Activated naive CD8-positive, alpha-beta T cell treated with anti-CD3 and anti-CD28 coated beads, Interleukin-2, amount 50 U/mL, for 24 hours (primary cell): ENCODE data around the gene CXCL5.
"Not testable (repeated sequence)": the region's sequence is repeated elsewhere in the genome, so short reads cannot be mapped to it uniquely, and the experiment has no call there.

Experiments
- ATAC-seq: fragments of 150-1000 bp; cut with Tn5 transposase; one replicate; pipeline ENCODE4 v1.10.0; 2021
- DNase-seq: peaks from one replicate; pipeline ENCODE4 v3.0.0; 2021
- H3K27ac Mint-ChIP-seq: one replicate; pipeline ENCODE4 v1.8.0; 2021; ENCODE audit warnings: mild to moderate bottlenecking, mixed read lengths
- H3K27me3 Mint-ChIP-seq: one replicate; pipeline ENCODE4 v1.8.0; 2021; ENCODE audit warnings: mixed read lengths
- H3K36me3 Mint-ChIP-seq: one replicate; pipeline ENCODE4 v1.8.0; 2021; ENCODE audit warnings: low read depth, mixed read lengths
- H3K4me1 Mint-ChIP-seq: one replicate; pipeline ENCODE4 v1.8.0; 2021; ENCODE audit warnings: mixed read lengths
- H3K4me3 Mint-ChIP-seq: one replicate; pipeline ENCODE4 v1.8.0; 2021; ENCODE audit warnings: mild to moderate bottlenecking, moderate library complexity, mixed read lengths
- H3K9me3 Mint-ChIP-seq: one replicate; pipeline ENCODE4 v1.8.0; 2021; ENCODE audit warnings: mixed read lengths

The CXCL5 gene

DNA sequence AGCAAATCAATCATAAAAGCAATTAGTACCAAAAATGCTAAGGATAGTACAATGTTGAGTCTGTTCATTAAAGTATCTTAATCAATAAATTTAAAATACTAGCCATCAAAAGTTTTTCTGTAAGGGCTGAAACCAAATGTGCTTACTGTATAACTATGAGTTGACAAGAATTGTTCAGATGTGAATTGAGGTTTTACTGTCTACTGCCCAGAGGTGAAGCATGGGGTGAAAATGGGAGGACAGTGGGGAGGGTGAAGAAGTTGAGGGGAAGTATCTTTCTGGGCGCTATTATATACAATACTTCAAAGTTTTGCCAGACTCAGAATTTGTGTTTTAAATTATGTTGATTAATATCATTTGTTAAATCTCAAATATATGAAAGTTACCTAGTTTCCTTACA, 6.4 kb downstream of the CXCL5 start:
- Mint-ChIP-seq H3K4me3 (no peak overlapping the region), H3K4me1 (no peaks in the 10 kb centered on the region), H3K27ac (no peak overlapping the region), H3K36me3 (no peaks in the 10 kb centered on the region), H3K9me3 (peaks cover 3% of the 10 kb centered on the region), H3K27me3 (peaks cover 4% of the 10 kb centered on the region)
- DNase-seq (no peak), ATAC-seq (no peak)

DNA sequence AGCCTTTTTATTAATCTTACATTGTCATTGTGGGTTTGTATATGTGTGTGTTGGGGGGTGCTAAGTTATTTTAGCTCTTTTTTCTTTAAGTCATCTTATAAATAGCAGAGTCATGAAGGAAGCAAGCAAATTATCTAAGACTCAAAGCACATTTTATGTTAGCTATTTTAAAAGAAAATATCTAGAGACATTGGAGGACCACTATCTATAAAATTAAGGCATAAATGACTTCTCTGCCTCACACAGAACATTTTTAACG, 6.8 kb downstream of the CXCL5 start:
- DNase-seq: no peak
- no peaks in the 10 kb centered on the region for H3K36me3 Mint-ChIP-seq
- peaks cover 4% of the 10 kb centered on the region for H3K27me3 Mint-ChIP-seq
- no peak overlapping the region for H3K4me3 Mint-ChIP-seq
- peaks cover 3% of the 10 kb centered on the region for H3K9me3 Mint-ChIP-seq
- no peak overlapping the region for H3K27ac Mint-ChIP-seq
- no peak for ATAC-seq
- H3K4me1 Mint-ChIP-seq: no peaks in the 10 kb centered on the region

DNA sequence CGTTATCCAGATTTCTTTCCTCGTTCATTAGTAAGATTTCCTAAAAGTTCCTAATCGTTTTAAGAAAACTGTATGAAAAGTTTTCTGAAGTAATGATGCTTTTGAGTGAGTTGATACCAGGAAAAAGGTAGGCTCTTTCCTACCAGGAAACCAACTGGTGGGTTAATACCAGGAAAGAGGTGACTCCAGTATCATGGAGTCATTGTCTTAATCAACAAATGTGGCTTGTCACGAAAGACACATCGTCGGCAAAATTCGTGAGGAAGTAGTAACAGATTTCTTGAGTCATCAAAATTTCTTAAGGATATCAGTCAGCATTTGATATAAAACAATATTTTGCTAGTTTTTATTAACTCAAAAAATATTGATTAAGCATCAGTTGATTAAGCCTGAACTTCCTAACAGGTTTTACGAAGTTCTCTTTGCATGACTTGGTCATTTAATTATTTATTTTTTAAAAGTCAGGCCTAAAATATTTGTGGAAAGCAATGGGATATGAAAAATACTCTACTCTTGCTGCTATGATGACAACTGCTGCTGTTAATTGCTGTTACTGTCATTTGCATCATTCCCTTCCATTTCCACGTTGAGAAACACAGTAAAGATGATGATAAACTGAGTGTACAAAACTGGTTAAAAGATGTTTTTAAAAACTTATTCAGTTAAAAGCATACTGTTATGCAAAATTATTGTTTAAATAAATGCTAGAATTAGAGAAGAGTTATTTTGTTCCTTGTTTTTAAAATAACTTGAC, 7.3 kb downstream of the CXCL5 start:
- H3K4me1 Mint-ChIP-seq: no peaks in the 10 kb centered on the region
- no peaks in the 10 kb centered on the region for H3K36me3 Mint-ChIP-seq
- ATAC-seq (no peak), DNase-seq (no peak)
- H3K27me3 Mint-ChIP-seq: peaks cover 4% of the 10 kb centered on the region
- H3K9me3 Mint-ChIP-seq: peaks cover 3% of the 10 kb centered on the region
- H3K4me3 Mint-ChIP-seq: no peak overlapping the region
- no peak overlapping the region for H3K27ac Mint-ChIP-seq

DNA sequence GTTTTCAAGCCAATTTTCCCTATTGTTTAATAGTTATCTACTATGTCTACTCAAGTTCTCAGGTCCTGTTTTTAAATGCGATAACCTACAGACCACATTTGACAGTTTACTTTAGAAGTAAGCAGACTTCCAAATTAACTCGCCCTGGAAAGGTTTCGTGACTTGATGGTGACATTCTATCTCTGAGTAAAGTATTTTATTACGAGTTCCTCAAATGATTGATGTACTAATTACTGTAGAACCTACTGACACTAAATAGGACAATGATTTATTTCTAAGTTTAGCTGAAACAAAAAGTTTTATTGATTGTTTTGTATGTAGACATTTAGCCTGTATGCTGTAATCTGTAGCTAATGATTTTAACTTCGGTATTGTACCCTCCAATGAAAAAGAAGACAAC, 8.5 kb downstream of the CXCL5 start:
- H3K9me3 Mint-ChIP-seq: peaks cover 3% of the 10 kb centered on the region
- H3K4me1 Mint-ChIP-seq: no peaks in the 10 kb centered on the region
- no peaks in the 10 kb centered on the region for H3K36me3 Mint-ChIP-seq
- no peak overlapping the region for H3K27ac Mint-ChIP-seq
- DNase-seq (no peak), ATAC-seq (no peak)
- peaks cover 4% of the 10 kb centered on the region for H3K27me3 Mint-ChIP-seq
- no peak overlapping the region for H3K4me3 Mint-ChIP-seq

DNA sequence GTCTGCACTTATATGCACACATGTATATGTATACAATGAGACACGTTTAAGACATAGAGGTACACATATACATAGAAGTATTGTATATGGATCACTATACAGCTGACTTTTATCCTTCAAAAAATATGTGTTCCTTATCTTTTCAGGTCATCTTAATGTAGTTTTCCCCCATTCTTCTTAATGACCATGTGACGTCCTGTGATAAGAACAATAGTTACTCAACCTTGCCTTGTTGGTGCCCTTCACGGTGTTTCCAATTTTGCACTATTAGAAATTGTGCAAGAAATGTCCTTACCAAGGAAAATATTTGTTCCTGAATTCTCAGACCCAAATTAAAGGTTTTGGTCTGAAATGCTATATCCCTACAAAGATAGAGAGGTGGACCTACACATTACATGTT, 9.4 kb downstream of the CXCL5 start:
- Mint-ChIP-seq H3K4me1 (no peaks in the 10 kb centered on the region), H3K27ac (no peak overlapping the region), H3K4me3 (no peak overlapping the region), H3K36me3 (no peaks in the 10 kb centered on the region), H3K9me3 (peaks cover 3% of the 10 kb centered on the region), H3K27me3 (peaks cover 2% of the 10 kb centered on the region)
- ATAC-seq: no peak
- DNase-seq: no peak

DNA sequence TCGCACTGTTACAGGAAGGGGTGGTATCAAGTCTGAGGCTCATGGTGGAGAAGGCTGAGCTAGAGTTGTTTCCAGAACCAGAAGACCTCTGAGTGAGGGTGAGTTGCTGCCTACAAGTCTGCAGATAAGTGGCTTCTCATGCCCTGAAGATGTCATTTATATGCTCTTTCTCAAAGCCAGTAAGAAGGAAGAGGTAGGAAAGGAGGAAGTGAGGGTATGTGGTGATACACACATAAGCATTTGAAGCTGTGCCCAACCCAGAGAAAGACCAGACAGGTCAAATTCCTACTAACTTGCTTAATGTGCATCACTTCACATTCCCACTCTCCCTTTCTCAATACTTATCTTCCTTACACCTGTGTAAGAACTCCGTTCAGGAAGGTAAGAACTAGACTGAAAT, 10.4 kb downstream of the CXCL5 start, which contains the start of gene PPBP:
PPBP (minus strand) TSS at position 130 of the 400 bp plus-strand sequence; CDS start at position 43, 87 bp downstream.
- ATAC-seq (no peak), DNase-seq (no peak)
- no peaks in the 10 kb centered on the region for H3K4me1 Mint-ChIP-seq
- no peaks in the 10 kb centered on the region for H3K36me3 Mint-ChIP-seq
- no peak within 1 kb of the TSS for H3K4me3 Mint-ChIP-seq
- peaks cover 3% of the 10 kb centered on the region for H3K9me3 Mint-ChIP-seq
- no peak within 1 kb of the TSS for H3K27ac Mint-ChIP-seq
- H3K27me3 Mint-ChIP-seq: peaks cover 2% of the 10 kb centered on the region

DNA sequence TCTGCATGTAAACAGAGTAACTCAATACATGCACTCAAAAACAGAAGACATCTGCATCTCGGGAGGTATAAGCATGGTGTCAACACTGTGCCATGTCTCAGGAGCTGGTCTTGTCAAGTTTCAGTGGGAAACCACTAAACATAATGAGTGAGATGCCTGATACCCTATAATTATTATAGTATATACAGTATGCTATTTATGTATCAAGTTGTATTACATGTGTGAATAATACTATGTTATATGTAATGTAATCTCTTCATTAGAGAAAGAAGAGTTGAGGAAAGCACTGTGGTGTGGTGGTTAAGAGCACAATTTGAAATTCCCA, 13.0 kb downstream of the CXCL5 start:
- Mint-ChIP-seq H3K9me3 (peaks cover 3% of the 10 kb centered on the region), H3K4me1 (no peaks in the 10 kb centered on the region), H3K27ac (no peak overlapping the region), H3K27me3 (peaks cover 11% of the 10 kb centered on the region), H3K4me3 (no peak overlapping the region), H3K36me3 (no peaks in the 10 kb centered on the region)
- no peak for ATAC-seq
- no peak for DNase-seq

DNA sequence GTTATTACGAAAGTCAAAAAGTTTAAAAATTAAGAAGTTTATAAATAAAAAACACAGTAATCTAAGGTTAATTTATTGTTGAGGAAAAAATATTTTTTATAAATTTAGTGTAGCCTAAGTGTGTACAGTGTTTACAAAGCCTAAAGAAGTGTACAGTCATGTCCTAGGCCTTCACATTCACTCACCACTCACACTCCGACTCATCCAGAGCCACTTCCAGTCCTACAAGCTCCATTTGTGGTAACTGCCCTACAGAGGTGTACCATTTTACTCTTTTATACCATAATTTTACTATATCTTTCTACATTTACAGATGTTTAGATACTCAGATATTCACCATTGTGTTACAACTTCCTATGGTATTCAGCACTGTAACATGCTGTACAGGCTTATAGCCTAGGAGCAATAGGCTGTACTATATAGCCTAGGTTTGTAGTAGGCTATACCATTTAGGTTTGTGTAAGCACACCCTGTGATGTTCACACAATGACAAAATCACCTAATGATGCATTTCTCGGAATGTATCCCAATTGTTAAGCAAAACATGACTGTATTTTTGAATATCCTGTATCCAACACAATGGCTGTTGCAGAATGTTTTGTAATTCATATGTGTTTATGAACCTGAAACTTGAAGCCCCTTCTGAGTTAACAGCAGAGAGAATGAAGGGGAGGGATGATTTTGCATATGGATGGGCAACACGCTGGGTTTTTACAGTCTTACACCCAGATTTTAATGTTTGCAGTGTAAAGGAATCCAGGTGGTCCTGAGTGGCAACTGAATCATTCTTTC, 13.5 kb downstream of the CXCL5 start:
- no peak overlapping the region for H3K4me3 Mint-ChIP-seq
- H3K4me1 Mint-ChIP-seq: no peaks in the 10 kb centered on the region
- H3K36me3 Mint-ChIP-seq: no peaks in the 10 kb centered on the region
- no peak for ATAC-seq
- no peak overlapping the region for H3K27ac Mint-ChIP-seq
- H3K27me3 Mint-ChIP-seq: peaks cover 16% of the 10 kb centered on the region
- peaks cover 3% of the 10 kb centered on the region for H3K9me3 Mint-ChIP-seq
- DNase-seq: no peak

DNA sequence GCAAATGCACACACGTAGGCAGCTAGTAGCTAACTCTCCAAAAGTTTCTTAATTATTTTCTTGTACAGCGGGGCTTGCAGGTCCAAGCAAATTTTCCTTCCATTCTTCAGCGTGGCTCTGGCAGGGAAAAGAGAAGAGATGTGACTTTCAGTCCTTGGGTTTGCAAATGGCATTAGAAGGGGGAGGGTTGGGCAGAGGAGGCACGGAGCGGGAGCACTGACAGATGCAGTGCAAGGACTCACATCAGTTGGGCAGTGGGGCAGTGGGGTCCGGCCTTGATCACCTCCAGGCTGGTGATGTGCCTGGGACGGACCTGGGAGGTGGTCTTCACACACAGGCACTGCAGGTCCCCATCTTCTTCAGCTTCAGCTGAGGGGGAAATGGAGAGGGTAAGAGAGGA, 17.3 kb downstream of the CXCL5 start:
- H3K4me1 Mint-ChIP-seq, H3K4me3 Mint-ChIP-seq, DNase-seq, ATAC-seq, H3K36me3 Mint-ChIP-seq, H3K9me3 Mint-ChIP-seq, H3K27ac Mint-ChIP-seq: not testable (repeated sequence)
- H3K27me3 Mint-ChIP-seq: peaks cover 16% of the 10 kb centered on the region

DNA sequence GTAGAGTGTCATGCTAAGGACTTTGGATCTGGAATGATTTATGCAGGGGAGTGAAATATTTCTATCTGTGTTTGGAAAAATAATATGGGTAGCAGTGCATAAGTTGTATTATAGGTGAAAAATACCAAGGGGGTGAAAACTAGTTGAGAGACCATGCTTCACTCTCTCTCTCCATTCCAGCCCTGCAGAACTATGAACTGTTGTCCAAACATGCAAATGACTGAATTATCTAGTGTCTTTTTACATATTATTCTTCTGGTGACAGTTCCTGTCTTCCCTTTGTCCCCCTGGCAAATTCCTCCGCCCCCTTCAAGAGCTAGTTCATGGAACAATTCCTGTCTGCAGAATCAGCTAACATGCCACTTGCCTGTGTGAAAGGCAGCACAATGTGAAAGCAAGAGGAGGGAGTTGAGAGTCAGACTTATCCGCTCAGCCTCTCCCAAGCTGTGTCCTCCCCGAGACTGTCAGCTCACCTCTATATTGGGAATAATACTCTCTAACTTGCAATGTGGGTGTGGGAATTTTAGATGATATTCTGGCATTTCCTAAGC, 19.0 kb downstream of the CXCL5 start:
- Mint-ChIP-seq H3K27ac (no peak overlapping the region), H3K27me3 (peaks cover 16% of the 10 kb centered on the region), H3K36me3 (no peaks in the 10 kb centered on the region), H3K9me3 (peaks cover 5% of the 10 kb centered on the region), H3K4me3 (no peak overlapping the region), H3K4me1 (no peaks in the 10 kb centered on the region)
- ATAC-seq (no peak), DNase-seq (no peak)

DNA sequence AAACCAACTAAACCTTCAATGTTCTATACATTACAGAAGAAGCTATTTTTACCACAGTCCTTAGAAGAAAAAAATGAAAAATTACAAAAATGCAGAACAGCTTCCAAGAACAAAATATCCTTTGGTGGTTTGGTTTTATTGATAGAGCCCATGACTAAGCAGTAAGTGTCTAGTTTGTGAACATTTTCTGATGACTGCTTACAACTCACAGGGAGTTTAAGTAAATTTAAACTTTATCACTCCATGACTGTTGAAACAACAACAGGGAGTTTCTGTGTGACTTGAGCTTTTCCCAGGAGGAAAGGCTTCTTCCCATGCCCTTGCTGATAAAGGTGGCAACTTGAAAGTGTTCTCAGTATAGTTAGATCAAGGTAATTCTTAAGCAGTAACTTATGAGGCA, 19.6 kb downstream of the CXCL5 start:
- no peak for DNase-seq
- Mint-ChIP-seq H3K9me3 (peaks cover 5% of the 10 kb centered on the region), H3K27ac (no peak overlapping the region), H3K27me3 (peaks cover 16% of the 10 kb centered on the region), H3K4me3 (no peak overlapping the region), H3K4me1 (no peaks in the 10 kb centered on the region), H3K36me3 (no peaks in the 10 kb centered on the region)
- ATAC-seq: no peak

DNA sequence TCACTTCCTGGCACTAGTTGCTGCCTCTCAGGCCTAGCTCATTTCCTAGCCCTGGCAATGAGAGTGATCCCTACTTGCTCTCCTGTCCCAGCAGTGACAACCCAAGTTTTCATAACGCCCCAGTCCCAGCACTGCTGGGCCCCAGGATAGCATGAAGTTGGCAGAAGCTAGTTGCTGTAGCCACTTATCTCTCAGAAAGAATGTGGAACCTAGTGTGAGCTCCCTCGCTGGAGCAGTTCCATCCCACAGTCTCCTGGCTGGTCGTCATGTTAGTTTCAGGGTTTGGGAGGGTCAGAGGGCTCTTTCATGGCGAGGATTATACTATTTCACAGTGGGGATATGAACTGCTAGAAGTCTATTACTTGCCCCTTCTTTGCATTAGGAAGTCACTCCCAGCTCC, 21.8 kb downstream of the CXCL5 start:
- no peak for DNase-seq
- Mint-ChIP-seq H3K36me3 (no peaks in the 10 kb centered on the region), H3K4me1 (no peaks in the 10 kb centered on the region), H3K27me3 (peaks cover 9% of the 10 kb centered on the region), H3K9me3 (peaks cover 12% of the 10 kb centered on the region), H3K27ac (no peak overlapping the region), H3K4me3 (no peak overlapping the region)
- ATAC-seq: no peak

DNA sequence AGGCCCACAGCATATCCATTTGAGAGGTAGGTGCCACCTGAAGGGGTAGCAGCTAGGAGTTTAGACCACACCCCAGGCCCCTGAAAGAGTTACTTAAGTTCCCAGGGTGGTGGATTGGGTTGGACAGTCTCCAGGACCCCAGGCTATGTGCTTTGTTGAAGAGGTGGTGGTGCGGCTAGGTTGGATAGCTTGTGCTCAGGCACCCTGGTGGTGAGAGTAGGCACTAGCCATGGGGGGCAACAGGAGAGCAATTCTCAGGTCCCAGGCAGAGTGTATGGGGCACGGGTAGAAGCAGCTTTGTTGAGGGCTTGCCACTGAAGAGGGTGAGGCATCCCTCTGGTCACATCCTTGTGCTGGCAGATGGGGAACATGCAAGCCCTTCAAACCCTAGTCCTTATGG, 22.3 kb downstream of the CXCL5 start:
- Mint-ChIP-seq H3K27me3 (peaks cover 8% of the 10 kb centered on the region), H3K4me1 (no peaks in the 10 kb centered on the region), H3K36me3 (no peaks in the 10 kb centered on the region), H3K9me3 (peaks cover 17% of the 10 kb centered on the region), H3K27ac (no peak overlapping the region), H3K4me3 (no peak overlapping the region)
- no peak for ATAC-seq
- no peak for DNase-seq

DNA sequence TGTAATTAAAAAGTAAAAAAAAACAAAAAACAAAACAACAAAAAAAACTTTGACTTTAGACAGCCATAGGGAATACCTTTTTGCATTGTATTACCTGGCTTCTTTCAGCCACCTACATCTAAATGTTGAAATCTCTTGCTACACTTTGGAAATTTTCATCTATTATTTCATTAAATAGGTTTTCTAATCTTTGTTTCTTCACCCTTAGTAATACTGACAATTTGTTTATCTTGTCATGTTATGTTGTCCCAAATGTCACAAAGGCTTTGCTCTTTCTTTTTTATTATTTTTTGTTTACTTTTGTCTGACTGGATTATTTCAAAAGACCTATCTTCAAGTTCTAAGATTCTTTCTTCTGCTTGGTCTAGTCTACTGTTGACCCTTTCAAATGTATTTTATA, 24.1 kb downstream of the CXCL5 start:
- Mint-ChIP-seq H3K36me3 (no peaks in the 10 kb centered on the region), H3K4me1 (no peaks in the 10 kb centered on the region), H3K9me3 (peaks cover 29% of the 10 kb centered on the region), H3K4me3 (no peak overlapping the region), H3K27ac (no peak overlapping the region), H3K27me3 (no peaks in the 10 kb centered on the region)
- DNase-seq: no peak
- ATAC-seq: no peak

DNA sequence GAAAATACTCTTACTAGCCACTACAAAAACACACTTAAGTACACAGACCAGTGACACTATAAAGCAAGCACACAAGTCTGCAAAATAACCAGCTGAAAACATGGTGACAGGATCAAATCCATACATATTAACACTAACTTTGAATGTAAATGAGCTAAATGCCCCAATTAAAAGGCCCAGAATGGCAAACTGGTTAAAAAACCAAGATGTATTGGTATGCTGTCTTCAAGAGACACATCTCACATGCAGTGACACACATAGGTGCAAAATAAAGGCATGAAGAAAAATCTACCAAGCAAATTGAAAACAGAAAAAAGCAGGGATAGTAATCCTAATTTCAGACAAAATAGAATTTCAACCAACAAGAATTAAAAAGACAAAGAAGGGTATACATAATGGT, 27.5 kb downstream of the CXCL5 start:
- Mint-ChIP-seq H3K4me3 (no peak overlapping the region), H3K36me3 (no peaks in the 10 kb centered on the region), H3K27ac (no peak overlapping the region), H3K9me3 (peaks cover 29% of the 10 kb centered on the region), H3K27me3 (no peaks in the 10 kb centered on the region), H3K4me1 (no peaks in the 10 kb centered on the region)
- ATAC-seq (no peak), DNase-seq (no peak)
